Trophoblast cell (in vitro differentiated cells and primary cell): ENCODE data around the gene PUS3.

Experiments
- DNase-seq, 2 donors: peaks; one replicate each; pipeline ENCODE4 v3.0.0-alpha.2; 2016
- H2AFZ ChIP-seq: 2 replicates; pipeline ENCODE4 v1.6.1; 2013; ENCODE audit warnings: low read length, moderate library complexity, mild to moderate bottlenecking; ENCODE audit not compliant: insufficient read depth, poor library complexity
- H2AK5ac ChIP-seq: 2 replicates; pipeline ENCODE4 v1.6.1; 2013; ENCODE audit warnings: mild to moderate bottlenecking, low read length
- H2BK120ac ChIP-seq: 2 replicates; pipeline ENCODE4 v1.6.1; 2013; ENCODE audit warnings: low read length, mild to moderate bottlenecking, moderate library complexity; ENCODE audit not compliant: insufficient read depth, poor library complexity
- H2BK12ac ChIP-seq: 2 replicates; pipeline ENCODE4 v1.6.1; 2013; ENCODE audit warnings: mild to moderate bottlenecking, low read length, moderate library complexity
- H2BK5ac ChIP-seq: 2 replicates; pipeline ENCODE4 v1.6.1; 2013; ENCODE audit warnings: low read length, low read depth, moderate library complexity, mild to moderate bottlenecking; ENCODE audit not compliant: poor library complexity
- H3K14ac ChIP-seq: 2 replicates; pipeline ENCODE4 v1.6.1; 2013; ENCODE audit warnings: mild to moderate bottlenecking, low read length
- H3K18ac ChIP-seq: 2 replicates; pipeline ENCODE4 v1.6.1; 2013; ENCODE audit warnings: mild to moderate bottlenecking, low read length
- H3K23ac ChIP-seq: 2 replicates; pipeline ENCODE4 v1.6.1; 2013; ENCODE audit warnings: low read length
- H3K27ac ChIP-seq: 2 replicates; pipeline ENCODE4 v1.5.1; 2013; ENCODE audit warnings: low read depth, mild to moderate bottlenecking, inconsistent platforms, low read length, moderate library complexity
- H3K27me3 ChIP-seq: 2 replicates; pipeline ENCODE4 v1.6.1; 2013; ENCODE audit warnings: inconsistent platforms, mild to moderate bottlenecking, low read length, moderate library complexity; ENCODE audit not compliant: insufficient read depth
- H3K36me3 ChIP-seq, 2 experiments: 1 replicate in 1 of 2; 2 replicates in 1 of 2; pipeline ENCODE4 v1.6.1; 2013; ENCODE audit warnings: low read length in 2 of 2, mild to moderate bottlenecking in 2 of 2, moderate library complexity in 1 of 2; ENCODE audit not compliant: insufficient read depth in 2 of 2, control insufficient read depth in 1 of 2
- H3K4ac ChIP-seq: 2 replicates; pipeline ENCODE4 v1.6.1; 2013; ENCODE audit warnings: low read depth, mild to moderate bottlenecking, low read length, moderate library complexity
- H3K4me1 ChIP-seq, 2 experiments: 1 replicate in 1 of 2; 2 replicates in 1 of 2; pipeline ENCODE4 v1.6.1; 2013; ENCODE audit warnings: low read length in 2 of 2, mild to moderate bottlenecking in 2 of 2, moderate library complexity in 1 of 2; ENCODE audit not compliant: insufficient read depth in 2 of 2, control insufficient read depth in 1 of 2
- H3K4me2 ChIP-seq: 2 replicates; pipeline ENCODE4 v1.6.1; 2013; ENCODE audit warnings: inconsistent platforms, mild to moderate bottlenecking, low read length, moderate library complexity
- H3K4me3 ChIP-seq: 2 replicates; pipeline ENCODE4 v1.5.1; 2013; ENCODE audit warnings: mild to moderate bottlenecking, low read depth, low read length, inconsistent platforms
- H3K79me1 ChIP-seq: one replicate; pipeline ENCODE4 v1.6.1; 2013; ENCODE audit warnings: low read length
- H3K79me2 ChIP-seq: 2 replicates; pipeline ENCODE4 v1.6.1; 2013; ENCODE audit warnings: low read length, mild to moderate bottlenecking; ENCODE audit not compliant: control insufficient read depth, insufficient read depth, poor library complexity
- H3K9ac ChIP-seq: 2 replicates; pipeline ENCODE4 v1.6.1; 2013; ENCODE audit warnings: mild to moderate bottlenecking, low read length
- H3K9me3 ChIP-seq: 2 replicates; pipeline ENCODE4 v1.6.1; 2013; ENCODE audit warnings: low read depth, mild to moderate bottlenecking, control low read depth, inconsistent platforms, low read length; ENCODE audit not compliant: insufficient read depth
- H4K12ac ChIP-seq: 2 replicates; pipeline ENCODE4 v1.6.1; 2013; ENCODE audit warnings: low read depth, mild to moderate bottlenecking, low read length, moderate library complexity
- H4K8ac ChIP-seq: 2 replicates; pipeline ENCODE4 v1.6.1; 2013; ENCODE audit warnings: low read depth, mild to moderate bottlenecking, low read length, moderate library complexity
- H4K91ac ChIP-seq: one replicate; pipeline ENCODE4 v1.6.1; 2013; ENCODE audit warnings: low read depth, mild to moderate bottlenecking, low read length, moderate library complexity
- WGBS: extraction: QIAGEN DNeasy Blood & Tissue Kit; methylation state at CpG from one replicate; pipeline ENCODE4 v1.1.7; 2013; ENCODE audit warnings: missing lambda C conversion rate; ENCODE audit not compliant: insufficient read length, insufficient coverage; ENCODE audit errors: extremely low coverage; 5-methylcytosine and 5-hydroxymethylcytosine counted together

PUS3 gene

DNA sequence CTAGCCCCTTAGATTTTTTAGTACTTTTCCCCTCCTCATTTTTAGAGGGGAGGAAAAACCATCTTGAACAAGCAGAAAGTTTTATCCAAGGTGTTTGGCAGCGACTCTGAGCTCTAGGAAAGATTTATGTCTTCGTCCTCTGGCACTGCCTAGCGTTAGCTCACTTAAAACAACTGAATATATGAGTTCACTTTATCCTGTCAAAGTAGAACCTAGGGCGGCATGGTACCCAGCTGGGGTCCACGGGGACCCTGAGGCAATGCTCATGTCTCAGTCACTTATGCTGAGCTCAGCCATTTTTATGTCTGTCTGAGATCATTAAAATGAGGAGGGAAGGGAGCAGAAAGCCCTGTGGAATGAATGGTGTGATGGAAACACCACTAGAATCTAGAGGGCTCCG lies 28.7 kb upstream of the PUS3 start:
- Histone ChIP-seq H3K79me1 (peaks cover 1% of the 10 kb centered on the region), H3K27ac (no peak overlapping the region), H3K79me2 (no peaks in the 10 kb centered on the region), H3K23ac (no peak overlapping the region), H3K4me1 (peaks cover 2 to 3% of the 10 kb centered on the region in 2 experiments), H3K4me2 (no peak overlapping the region), H3K4me3 (no peak overlapping the region), H2AK5ac (no peak overlapping the region), H4K12ac (no peak overlapping the region), H3K9ac (no peak overlapping the region), H3K18ac (no peak overlapping the region), H4K91ac (no peak overlapping the region), H3K36me3 (no peaks in the 10 kb centered on the region), H4K8ac (no peak overlapping the region), H2BK120ac (no peak overlapping the region), H3K27me3 (no peaks in the 10 kb centered on the region), H3K4ac (no peak overlapping the region), H3K9me3 (no peaks in the 10 kb centered on the region), H2AFZ (no peak overlapping the region), H2BK5ac (no peak overlapping the region), H2BK12ac (no peak overlapping the region), H3K14ac (no peak overlapping the region)
- no CpG with 5 or more reads among the region's 6 CpGs for WGBS
- no peak for DNase-seq

DNA sequence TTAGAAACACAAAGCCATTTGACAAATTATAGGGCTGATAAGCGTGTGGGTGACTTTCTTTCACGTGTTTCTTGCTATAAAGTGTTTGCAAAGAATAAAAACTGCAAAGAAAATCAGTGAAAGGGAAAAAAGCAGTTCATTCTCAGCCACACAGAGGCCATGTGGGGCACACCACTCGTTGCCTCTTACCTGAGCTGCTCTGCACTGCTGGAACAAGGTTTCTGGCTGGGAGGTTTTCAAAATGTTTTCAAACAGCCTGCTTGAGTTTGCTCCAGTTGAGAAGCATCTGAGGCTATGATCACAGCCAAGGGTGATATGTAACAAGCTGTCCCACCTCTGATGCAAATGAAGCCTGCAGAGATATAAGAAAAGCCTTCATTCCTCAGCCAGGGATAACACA lies 28.1 kb upstream of the PUS3 start:
- Histone ChIP-seq H2AFZ (no peak overlapping the region), H4K91ac (no peak overlapping the region), H4K8ac (no peak overlapping the region), H3K4me1 (peaks cover 2 to 3% of the 10 kb centered on the region in 2 experiments), H3K79me2 (no peaks in the 10 kb centered on the region), H3K18ac (no peak overlapping the region), H4K12ac (no peak overlapping the region), H2BK120ac (no peak overlapping the region), H3K14ac (no peak overlapping the region), H3K4me2 (no peak overlapping the region), H3K27me3 (no peaks in the 10 kb centered on the region), H2BK12ac (no peak overlapping the region), H2BK5ac (no peak overlapping the region), H2AK5ac (no peak overlapping the region), H3K4ac (no peak overlapping the region), H3K79me1 (peaks cover 2% of the 10 kb centered on the region), H3K27ac (no peak overlapping the region), H3K4me3 (no peak overlapping the region), H3K36me3 (no peaks in the 10 kb centered on the region), H3K9me3 (no peaks in the 10 kb centered on the region), H3K9ac (no peak overlapping the region), H3K23ac (no peak overlapping the region)
- WGBS = no CpG with 5 or more reads among the region's 3 CpGs
- no peak for DNase-seq

DNA sequence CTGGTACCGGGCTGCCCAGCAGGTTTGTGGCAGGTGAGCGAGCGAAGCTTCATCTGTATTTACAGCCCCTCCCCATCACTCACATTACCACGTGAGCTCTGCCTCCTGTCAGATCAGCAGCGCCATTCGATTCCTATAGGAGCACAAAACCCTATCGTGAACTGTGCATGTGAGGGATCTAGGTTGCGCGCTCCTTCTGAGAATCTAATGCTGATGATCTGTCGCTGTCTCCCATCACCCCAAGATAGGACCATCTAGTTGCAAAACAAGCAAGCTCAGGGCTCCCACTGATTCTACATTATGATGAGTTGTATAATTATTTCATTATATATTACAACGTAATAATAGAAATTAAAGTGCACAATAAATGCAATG lies 27.1 kb upstream of the PUS3 start:
- Histone ChIP-seq H2AFZ (no peak overlapping the region), H3K18ac (no peak overlapping the region), H3K27me3 (no peaks in the 10 kb centered on the region), H3K9me3 (no peaks in the 10 kb centered on the region), H3K4me1 (peaks cover 8 to 11% of the 10 kb centered on the region in 2 experiments), H2BK5ac (no peak overlapping the region), H4K8ac (no peak overlapping the region), H3K14ac (no peak overlapping the region), H3K4ac (no peak overlapping the region), H3K23ac (no peak overlapping the region), H3K4me3 (no peak overlapping the region), H2BK120ac (no peak overlapping the region), H3K36me3 (no peaks in the 10 kb centered on the region), H2BK12ac (no peak overlapping the region), H4K12ac (no peak overlapping the region), H3K9ac (no peak overlapping the region), H3K79me2 (no peaks in the 10 kb centered on the region), H2AK5ac (no peak overlapping the region), H4K91ac (no peak overlapping the region), H3K79me1 (peaks cover 4% of the 10 kb centered on the region), H3K27ac (no peak overlapping the region), H3K4me2 (no peak overlapping the region)
- no peak for DNase-seq
- WGBS = no CpG with 5 or more reads among the region's 11 CpGs

DNA sequence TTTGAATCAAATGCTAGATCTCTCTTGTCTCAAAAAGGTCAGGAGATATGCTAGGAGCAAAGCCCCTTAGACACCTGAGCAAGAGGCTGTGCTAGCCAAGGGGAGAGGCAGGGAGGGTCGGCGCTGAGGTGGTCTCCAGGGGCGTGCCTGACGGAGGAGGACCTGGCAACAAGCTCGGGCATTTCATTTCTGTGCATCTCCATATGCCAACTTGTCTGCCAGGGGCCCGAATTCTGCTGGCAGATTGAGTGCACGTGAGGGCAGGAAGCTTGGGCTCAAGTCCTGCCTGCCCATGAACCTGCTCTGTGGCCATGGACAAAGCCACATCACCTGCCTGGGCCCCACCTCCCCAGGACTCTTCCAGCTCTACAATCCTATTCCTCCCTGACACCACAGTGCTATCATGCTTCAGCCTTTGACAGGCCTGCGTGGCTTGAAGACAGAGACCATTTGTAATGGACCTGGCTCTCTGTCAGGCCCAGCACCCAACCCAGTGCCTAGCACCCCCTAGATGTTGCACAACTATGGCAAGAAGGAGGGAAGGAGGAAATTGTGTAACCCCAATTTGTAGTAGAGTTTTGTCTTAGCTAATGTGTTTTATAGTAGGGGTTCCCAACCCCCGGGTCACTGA lies 26.6 kb upstream of the PUS3 start:
- no peaks in the 10 kb centered on the region for H3K36me3 ChIP-seq
- no peaks in the 10 kb centered on the region for H3K27me3 ChIP-seq
- no peak overlapping the region for H3K4me3 ChIP-seq
- peaks cover 11 to 15% of the 10 kb centered on the region in 2 experiments for H3K4me1 ChIP-seq
- H2BK5ac ChIP-seq = no peak overlapping the region
- H3K18ac ChIP-seq = no peak overlapping the region
- H2BK120ac ChIP-seq = no peak overlapping the region
- H4K91ac ChIP-seq = no peak overlapping the region
- H3K9me3 ChIP-seq = no peaks in the 10 kb centered on the region
- H3K27ac ChIP-seq = no peak overlapping the region
- no peak overlapping the region for H3K14ac ChIP-seq
- no CpG with 5 or more reads among the region's 9 CpGs for WGBS
- H3K23ac ChIP-seq = no peak overlapping the region
- H2AFZ ChIP-seq = no peak overlapping the region
- no peak overlapping the region for H3K9ac ChIP-seq
- no peak overlapping the region for H3K4ac ChIP-seq
- peaks cover 4% of the 10 kb centered on the region for H3K79me1 ChIP-seq
- H4K8ac ChIP-seq = no peak overlapping the region
- no peak overlapping the region for H2AK5ac ChIP-seq
- no peak overlapping the region for H3K4me2 ChIP-seq
- no peak for DNase-seq
- H3K79me2 ChIP-seq = no peaks in the 10 kb centered on the region
- no peak overlapping the region for H4K12ac ChIP-seq
- no peak overlapping the region for H2BK12ac ChIP-seq
